Spleen (tissue), 11 donors: ENCODE data around the gene CABCOCO1. TPM values are rescaled to one million over a fixed set of nuclear protein-coding genes. Genes with fewer than 3 reads are reported as not detected.

Experiments used
- DNase-seq: peaks from one replicate; pipeline ENCODE4 v3.0.0-alpha.2; 2020
- H3K27ac ChIP-seq, 8 donors: fragments of 200-600 bp; sonication (generic) in 7 of 8; 1 replicate in 4 of 8; 2 replicates in 4 of 8; pipeline versions ENCODE4 v1.5.0 to v1.8.0; 2016 to 2021; ENCODE audit warnings: inconsistent platforms in 4 of 8, mild to moderate bottlenecking in 4 of 8, moderate library complexity in 1 of 8
- H3K27me3 ChIP-seq, 7 donors: fragments of 200-600 bp; sonication (generic) in 6 of 7; replicated peaks in 1 of 7; 1 replicate in 4 of 7; 2 replicates in 3 of 7; pipeline versions ENCODE4 v1.5.0 to v1.8.0; 2016 to 2021; ENCODE audit warnings: inconsistent platforms in 3 of 7, mild to moderate bottlenecking in 1 of 7
- H3K36me3 ChIP-seq, 6 donors: fragments of 200-600 bp; sonication (generic) in 5 of 6; 1 replicate in 4 of 6; 2 replicates in 2 of 6; pipeline versions ENCODE4 v1.5.0 to v1.8.0; 2016 to 2021; ENCODE audit warnings: inconsistent platforms in 2 of 6
- H3K4me1 ChIP-seq, 6 donors: fragments of 200-600 bp; sonication (generic) in 5 of 6; 1 replicate in 3 of 6; 2 replicates in 3 of 6; pipeline versions ENCODE4 v1.5.0 to v1.8.0; 2016 to 2021; ENCODE audit warnings: inconsistent platforms in 3 of 6
- H3K4me3 ChIP-seq, 8 donors: fragments of 200-600 bp; sonication (generic) in 7 of 8; 1 replicate in 4 of 8; 2 replicates in 4 of 8; pipeline versions ENCODE4 v1.5.0 to v1.8.0; 2016 to 2021; ENCODE audit warnings: inconsistent platforms in 4 of 8, mild to moderate bottlenecking in 4 of 8, moderate library complexity in 2 of 8
- H3K9me3 ChIP-seq, 8 donors: fragments of 200-600 bp; sonication (generic) in 7 of 8; 1 replicate in 4 of 8; 2 replicates in 4 of 8; pipeline versions ENCODE4 v1.5.0 to v1.8.0; 2016 to 2021; ENCODE audit warnings: inconsistent platforms in 4 of 8
- CTCF ChIP-seq, 11 experiments: fragments of 200-600 bp in 7 of 11; fragments of 450-650 bp in 4 of 11; sonication (generic) in 4 of 11; IDR thresholded peaks in 8 of 11; conservative IDR thresholded peaks in 3 of 11; 1 replicate in 7 of 11; 2 replicates in 4 of 11; pipeline versions ENCODE4 v1.4.0 to v1.8.0; 2016 to 2021; ENCODE audit warnings: antibody characterized with exemption in 11 of 11, inconsistent platforms in 4 of 11, mild to moderate bottlenecking in 1 of 11
- POLR2A ChIP-seq, 3 donors: fragments of 450-650 bp; IDR thresholded peaks; one replicate each; pipeline ENCODE4 v1.5.1; 2017; ENCODE audit warnings: antibody characterized with exemption in 3 of 3, mild to moderate bottlenecking in 1 of 3
- POLR2AphosphoS5 ChIP-seq, 3 donors: sonication (generic); formaldehyde crosslinking; IDR thresholded peaks; one replicate each; pipeline ENCODE4 v1.5.1; 2017; ENCODE audit warnings: antibody characterized with exemption in 3 of 3
- WGBS, 5 donors: extraction: QIAGEN DNeasy Blood & Tissue Kit in 3 of 5; methylation state at CpG; one replicate each; pipeline versions ENCODE4 v1.1.5 to v1.1.7; 2013 to 2018; 5-methylcytosine and 5-hydroxymethylcytosine counted together
- intact Hi-C: fragments of 100-400 bp; cut with DNase I; formaldehyde crosslinking; loops from one replicate; pipeline ENCODE4 v1.15.0; 2023; ENCODE audit warnings: low total_unique reads
- polyA plus RNA-seq, 3 donors: library from polyadenylated mRNA; stranded (reverse); fragments of 200-250 nt; gene quantifications; one replicate each; pipeline ENCODE4 v1.2.1, GENCODE V29; 2013
- total RNA-seq, 7 donors: library from RNA; depleted of rRNA in 3 of 7; stranded (reverse); fragments of >200 nt in 3 of 7; fragmentation: NEBNext Ultra II Directional in 4 of 7; extraction: Animal tissue kit (Norgen Biotek cat#: 25700) in 4 of 7; gene quantifications; one replicate each; pipeline versions ENCODE4 v1.1.0 to v1.2.1, GENCODE V29; 2016 to 2021
- donor health status: healthy with polysubstance abuse.
- donor health status: DM: no; HTN: no; CAD: no; lungs with moderate emphysema.
- donor health status: DM: no; HTN: no; CAD: no.
- donor health status: Bipolar disorder and iron deficiency.
- donor health status: healthy.
- donor health status: DM: no; HTN: no; CAD: no.
- donor health status: DM: yes; HTN: yes; CAD: no.

The CABCOCO1 gene
- total and polyA plus RNA-seq, 10 donors = 0.06 to 1.0 (median 0.48) TPM; not detected in 4

GRCh38 chr10:61653699-61654098 lies 9.0 kb upstream of the CABCOCO1 start:
- DNase-seq = no peak
- intact Hi-C loops = no loop called here
- Histone ChIP-seq H3K27me3 (no peaks in the 10 kb centered on the region), H3K36me3 (no peaks in the 10 kb centered on the region), H3K4me3 (no peak overlapping the region), H3K9me3 (no peaks in the 10 kb centered on the region), H3K4me1 (no peaks in the 10 kb centered on the region), H3K27ac (no peak overlapping the region)
- WGBS, 5 donors = 80 to 95% (median 85%) methylated on average over 2 of the region's 2 CpGs
- TF ChIP-seq POLR2AphosphoS5 (IDR thresholded peaks at IDR 0.05) (no peak), POLR2A (IDR thresholded peaks at IDR 0.05) (no peak), CTCF (IDR thresholded peaks at IDR 0.05 in 8 of 11, conservative IDR thresholded peaks at IDR 0.05 in 3 of 11) (no peak)

DNA sequence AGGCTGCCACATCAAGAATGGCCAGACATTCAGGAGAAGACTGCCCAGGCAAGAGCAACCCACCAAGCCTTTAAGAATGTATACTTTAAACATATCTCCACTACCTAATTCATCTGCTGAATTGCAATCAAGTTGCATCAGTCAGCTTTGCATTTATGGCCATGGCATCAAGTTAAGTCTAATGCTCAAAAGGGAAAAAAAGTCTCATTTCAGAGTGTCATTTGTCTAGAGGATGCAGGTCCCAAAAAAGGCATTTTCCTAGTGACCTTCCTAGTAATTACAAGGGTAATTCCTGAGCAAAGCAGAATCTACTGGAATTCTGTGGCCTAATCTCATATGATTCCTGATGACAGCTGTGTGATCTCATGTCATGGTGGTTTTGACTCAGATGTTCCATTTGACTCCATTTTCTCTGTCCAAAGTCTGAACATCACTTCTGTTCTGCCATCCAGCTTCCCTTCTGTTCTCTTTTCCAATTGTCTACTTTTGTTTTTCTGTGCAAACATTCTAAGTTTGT lies 7.3 kb upstream of the CABCOCO1 start:
- Histone ChIP-seq H3K36me3 (no peaks in the 10 kb centered on the region), H3K4me1 (no peaks in the 10 kb centered on the region), H3K27ac (no peak overlapping the region), H3K27me3 (no peaks in the 10 kb centered on the region), H3K9me3 (no peaks in the 10 kb centered on the region), H3K4me3 (no peak overlapping the region)
- intact Hi-C loops = no loop called here
- DNase-seq = no peak
- no peak for TF ChIP-seq POLR2A (IDR thresholded peaks at IDR 0.05)

DNA sequence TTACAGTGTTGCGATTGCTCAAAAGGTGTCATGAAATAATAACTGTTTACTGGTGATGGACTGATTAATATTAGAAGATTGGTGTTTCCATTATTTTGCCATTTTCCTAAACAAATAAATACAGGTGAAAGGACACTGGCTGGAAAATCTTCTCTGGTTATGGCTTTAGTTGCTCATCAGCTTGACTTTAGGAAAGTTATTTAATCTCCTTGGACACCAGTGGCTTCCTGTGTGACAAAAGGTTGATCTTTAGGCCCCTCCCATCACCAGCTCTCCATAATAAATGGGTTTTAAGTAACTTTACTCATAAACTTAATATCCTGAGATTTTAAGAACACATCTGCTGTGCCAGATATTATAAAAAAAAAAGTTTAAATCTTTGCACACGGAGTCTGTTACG lies 737 bp downstream of the CABCOCO1 start:
- peak overlapping the region in 5 of 8 donors; percentile 59 to 77 (median 71) for H3K27ac ChIP-seq
- peaks cover 0 to 14% (median 2%) of the 10 kb centered on the region in 6 donors for H3K4me1 ChIP-seq
- peaks cover 0 to 21% (median 8%) of the 10 kb centered on the region in 7 donors for H3K27me3 ChIP-seq
- no peak for TF ChIP-seq CTCF (IDR thresholded peaks at IDR 0.05 in 8 of 11, conservative IDR thresholded peaks at IDR 0.05 in 3 of 11)
- TF ChIP-seq POLR2A (IDR thresholded peaks at IDR 0.05) = no peak
- no peak for TF ChIP-seq POLR2AphosphoS5 (IDR thresholded peaks at IDR 0.05)
- H3K36me3 ChIP-seq = no peaks in the 10 kb centered on the region
- no peaks in the 10 kb centered on the region for H3K9me3 ChIP-seq
- intact Hi-C loops = no loop called here
- no peak for DNase-seq
- H3K4me3 ChIP-seq = peak overlapping the region in 7 of 8 donors; percentile 38 to 70 (median 49)
- 75 to 90% (median 87%) methylated on average over 3 of the region's 3 CpGs for WGBS, 5 donors

- Histone ChIP-seq H3K9me3 (no peaks in the 10 kb centered on the region), H3K4me1 (peaks cover 0 to 14% (median 2%) of the 10 kb centered on the region in 6 donors), H3K27ac (no peak overlapping the region), H3K4me3 (no peak overlapping the region), H3K27me3 (peaks cover 0 to 21% (median 8%) of the 10 kb centered on the region in 7 donors), H3K36me3 (no peaks in the 10 kb centered on the region)
- no peak for DNase-seq
- 39 to 58% (median 47%) methylated on average over 2 of the region's 2 CpGs for WGBS, 5 donors
- TF ChIP-seq POLR2AphosphoS5 (IDR thresholded peaks at IDR 0.05) (no peak), POLR2A (IDR thresholded peaks at IDR 0.05) (no peak), CTCF (IDR thresholded peaks at IDR 0.05 in 8 of 11, conservative IDR thresholded peaks at IDR 0.05 in 3 of 11) (no peak)
- intact Hi-C loops = no loop called here
Observed at GRCh38 chr10:61664985-61665384, 2.3 kb downstream of the CABCOCO1 start.
